ENCODE data around the gene ZNF358.

ZNF358 gene

DNA sequence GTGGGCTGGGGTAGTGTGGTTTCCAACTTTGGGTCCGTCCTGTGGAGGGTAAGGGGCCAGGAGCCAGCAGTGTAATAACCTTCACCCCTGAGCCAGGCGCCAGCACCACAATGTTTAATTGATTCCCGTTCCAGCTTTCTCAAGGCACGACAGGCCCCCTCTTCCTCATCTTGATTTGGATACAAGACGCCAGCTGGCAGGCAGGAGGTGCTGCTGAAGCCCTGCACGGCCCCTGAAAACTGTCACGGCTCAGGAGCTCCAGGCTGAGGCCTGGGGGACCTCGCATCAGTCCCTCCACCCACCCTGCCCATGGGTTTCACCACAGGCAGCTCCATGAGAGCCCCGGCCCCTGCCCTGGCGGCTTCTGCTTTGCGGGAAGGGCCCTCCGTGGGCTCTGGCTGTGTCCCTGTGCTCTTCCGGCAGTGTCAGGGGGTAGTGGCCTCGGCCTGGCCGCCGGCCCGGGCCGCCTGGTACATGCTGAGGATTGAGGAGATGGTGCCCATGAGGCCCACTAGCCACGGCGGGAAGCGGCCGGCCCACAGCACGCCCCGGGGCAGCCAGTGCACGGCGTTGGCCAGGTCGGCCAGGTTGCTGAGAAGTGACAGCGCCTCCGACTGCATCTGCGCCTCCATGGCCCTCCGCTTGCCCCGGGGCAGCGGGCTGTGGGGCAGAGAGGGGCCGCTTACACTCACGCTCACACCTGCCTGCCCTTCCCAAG, 39.0 kb upstream of the ZNF358 start:
- no peak for TF ChIP-seq TAF1 (IDR thresholded peaks at IDR 0.05; ENCODE audit: low read depth, low read length)
- no peak for TF ChIP-seq POLR2AphosphoS5 (IDR thresholded peaks at IDR 0.05; ENCODE audit: low read depth, low read length)
- no peak for DNase-seq (ENCODE audit: insufficient read length, low spot score)
- no peak for FAIRE-seq

DNA sequence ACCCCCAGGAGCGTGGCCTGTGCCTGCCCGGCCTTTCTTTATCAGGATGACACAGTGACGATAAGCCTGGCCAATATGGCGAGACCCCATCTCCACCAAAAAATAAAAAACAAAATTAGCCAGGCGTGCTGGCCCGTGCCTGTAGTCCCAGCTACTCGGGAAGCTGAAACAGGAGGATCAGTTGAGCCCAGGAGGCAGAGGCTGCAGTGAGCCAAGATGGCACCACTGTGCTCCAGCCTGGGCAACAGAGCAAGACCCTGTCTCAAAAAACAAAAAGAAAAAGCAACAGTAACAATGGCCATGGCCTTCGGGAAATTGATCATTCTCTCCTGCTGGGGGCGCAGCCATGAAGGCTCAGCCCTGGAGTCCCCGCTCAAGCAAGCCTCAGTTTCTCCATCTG, 38.1 kb upstream of the ZNF358 start:
- no peak for TF ChIP-seq POLR2AphosphoS5 (IDR thresholded peaks at IDR 0.05; ENCODE audit: low read depth, low read length)
- no peak for TF ChIP-seq TAF1 (IDR thresholded peaks at IDR 0.05; ENCODE audit: low read depth, low read length)
- TF ChIP-seq POU2F2 (IDR thresholded peaks at IDR 0.05; ENCODE audit: low read depth, low read length), result no peak
- no peak for TF ChIP-seq PAX5 (IDR thresholded peaks at IDR 0.05; ENCODE audit: insufficient read depth, low read length, severe bottlenecking)
- no peak for TF ChIP-seq POLR2A (IDR thresholded peaks at IDR 0.05; ENCODE audit: low read depth, low read length)
- no peak for TF ChIP-seq SPI1 (IDR thresholded peaks at IDR 0.05; ENCODE audit: low read depth, low read length)
- no peak for FAIRE-seq

DNA sequence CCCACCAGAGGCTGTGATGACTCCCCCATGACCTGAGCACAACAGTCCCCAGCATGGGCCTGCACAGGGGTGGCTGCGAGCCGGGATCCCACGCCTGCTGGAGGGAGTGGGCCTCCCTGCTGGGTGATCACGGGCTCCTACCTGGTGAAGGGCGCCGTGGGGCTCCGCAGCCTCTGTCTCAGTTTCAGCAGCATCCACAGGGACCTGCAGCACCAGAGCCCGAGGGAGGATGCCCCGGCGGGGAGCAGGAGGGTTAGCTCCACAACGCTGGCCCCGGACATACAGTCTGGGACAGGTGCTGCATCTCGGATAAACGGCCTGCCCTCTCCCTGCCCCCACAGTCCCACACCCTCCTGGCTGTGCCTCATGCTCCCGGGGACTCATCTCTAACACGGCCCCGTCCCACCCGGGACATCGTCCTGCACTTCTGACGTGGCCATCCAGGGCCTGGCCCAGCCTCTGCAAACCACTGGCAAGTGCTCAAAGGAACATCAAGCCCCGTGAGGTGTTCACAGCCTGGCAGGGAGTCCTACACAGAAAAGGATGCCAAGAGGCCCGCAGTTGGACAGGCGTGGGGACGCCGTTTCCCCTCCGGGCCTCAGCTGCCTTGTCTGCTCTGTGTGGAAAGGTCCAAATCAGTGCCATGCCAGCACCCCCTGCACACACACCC, 37.6 kb upstream of the ZNF358 start:
- FAIRE-seq, result no peak
- DNase-seq (ENCODE audit: insufficient read length, low spot score), result no peak
- no peak for TF ChIP-seq POU2F2 (IDR thresholded peaks at IDR 0.05; ENCODE audit: low read depth, low read length)
- no peak for TF ChIP-seq PAX5 (IDR thresholded peaks at IDR 0.05; ENCODE audit: insufficient read depth, low read length, severe bottlenecking)
- no peak for TF ChIP-seq POLR2A (IDR thresholded peaks at IDR 0.05; ENCODE audit: low read depth, low read length)
- TF ChIP-seq TAF1 (IDR thresholded peaks at IDR 0.05; ENCODE audit: low read depth, low read length), result no peak
- no peak for TF ChIP-seq SPI1 (IDR thresholded peaks at IDR 0.05; ENCODE audit: low read depth, low read length)
- TF ChIP-seq POLR2AphosphoS5 (IDR thresholded peaks at IDR 0.05; ENCODE audit: low read depth, low read length), result no peak

More for the DNA sequence above, 38.1 kb upstream of the ZNF358 start:
- DNase-seq (ENCODE audit: insufficient read length, low spot score), result no peak

DNA sequence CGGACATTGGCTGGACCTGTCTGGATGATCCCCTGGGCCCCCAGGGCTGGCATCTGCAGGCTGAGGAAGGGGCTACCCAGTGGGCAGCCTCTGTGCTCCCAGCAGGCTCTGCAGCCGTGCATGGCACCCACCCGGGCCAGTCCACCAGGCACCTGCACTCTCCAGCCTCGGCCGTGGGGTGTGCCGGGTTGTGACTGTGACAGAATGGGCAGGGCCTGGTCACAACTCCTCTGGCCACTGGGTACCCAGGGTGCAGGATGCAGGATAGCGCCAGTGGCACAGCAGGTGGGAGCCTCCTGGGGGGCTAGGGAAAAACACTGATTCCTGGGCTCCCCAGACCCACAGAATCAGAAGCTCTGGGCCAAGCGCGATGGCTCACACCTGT, 37.1 kb upstream of the ZNF358 start:
- DNase-seq (ENCODE audit: insufficient read length, low spot score), result no peak
- no peak for TF ChIP-seq POLR2A (IDR thresholded peaks at IDR 0.05; ENCODE audit: low read depth, low read length)
- TF ChIP-seq SPI1 (IDR thresholded peaks at IDR 0.05; ENCODE audit: low read depth, low read length), result no peak
- FAIRE-seq, result no peak

DNA sequence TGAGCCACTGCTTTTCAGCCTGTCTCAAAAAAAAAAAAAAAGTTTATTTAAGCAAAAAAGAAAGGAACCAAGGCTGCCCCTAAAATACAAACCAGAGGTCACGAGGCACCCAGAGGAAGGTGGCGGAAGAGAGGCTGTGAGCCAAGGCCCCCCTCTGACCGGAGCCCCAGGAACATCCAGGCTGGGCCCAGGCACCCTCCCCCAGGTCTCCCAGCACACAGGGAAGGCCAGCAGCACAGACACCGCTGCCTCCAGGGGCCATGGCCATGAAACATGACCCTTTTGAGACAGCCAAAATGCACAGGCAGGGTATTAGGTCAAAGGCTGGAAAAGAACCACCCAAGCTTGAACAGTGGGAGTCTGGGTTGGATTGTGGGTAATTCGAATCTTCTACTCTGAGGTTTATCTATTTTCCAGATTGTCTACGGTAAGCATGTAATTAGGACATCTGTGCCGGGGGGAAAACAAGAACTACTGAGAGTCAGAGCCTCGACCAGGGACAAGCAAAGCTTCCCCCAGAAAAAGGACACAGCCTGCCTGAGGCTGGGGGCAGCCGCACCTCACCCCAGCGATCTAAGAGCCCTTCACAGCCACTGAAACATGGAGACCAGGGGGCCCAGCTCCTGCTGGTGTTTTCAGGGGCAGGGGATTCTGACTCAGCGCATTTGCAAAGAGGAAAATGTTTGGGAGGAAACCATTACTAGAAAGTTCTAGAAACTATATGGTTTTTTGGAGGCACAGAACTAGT, 35.5 kb upstream of the ZNF358 start:
- DNase-seq (ENCODE audit: insufficient read length, low spot score) (no peak), FAIRE-seq (no peak)
- TF ChIP-seq TAF1 (IDR thresholded peaks at IDR 0.05; ENCODE audit: low read depth, low read length) (no peak), PAX5 (IDR thresholded peaks at IDR 0.05; ENCODE audit: insufficient read depth, low read length, severe bottlenecking) (no peak)

DNA sequence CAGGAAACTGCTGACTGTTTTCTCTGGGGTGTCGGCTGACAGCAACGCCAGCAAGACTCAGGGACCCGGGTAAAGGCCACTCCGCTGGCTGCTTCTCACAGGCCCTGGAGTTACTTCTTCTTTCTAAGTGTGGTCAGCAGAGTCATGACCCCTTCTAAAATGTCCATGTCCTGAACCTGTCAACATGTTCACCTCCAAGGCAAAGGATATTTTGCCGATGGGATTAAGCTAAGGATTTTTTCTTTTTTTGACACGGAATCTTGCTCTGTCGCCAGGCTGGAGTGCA, 35.0 kb upstream of the ZNF358 start:
- FAIRE-seq (no peak), DNase-seq (ENCODE audit: insufficient read length, low spot score) (no peak)
- TF ChIP-seq PAX5 (IDR thresholded peaks at IDR 0.05; ENCODE audit: insufficient read depth, low read length, severe bottlenecking), result no peak
- TF ChIP-seq POLR2AphosphoS5 (IDR thresholded peaks at IDR 0.05; ENCODE audit: low read depth, low read length), result no peak
- no peak for TF ChIP-seq SPI1 (IDR thresholded peaks at IDR 0.05; ENCODE audit: low read depth, low read length)
- no peak for TF ChIP-seq TAF1 (IDR thresholded peaks at IDR 0.05; ENCODE audit: low read depth, low read length)
- TF ChIP-seq POLR2A (IDR thresholded peaks at IDR 0.05; ENCODE audit: low read depth, low read length), result no peak
- TF ChIP-seq POU2F2 (IDR thresholded peaks at IDR 0.05; ENCODE audit: low read depth, low read length), result no peak

DNA sequence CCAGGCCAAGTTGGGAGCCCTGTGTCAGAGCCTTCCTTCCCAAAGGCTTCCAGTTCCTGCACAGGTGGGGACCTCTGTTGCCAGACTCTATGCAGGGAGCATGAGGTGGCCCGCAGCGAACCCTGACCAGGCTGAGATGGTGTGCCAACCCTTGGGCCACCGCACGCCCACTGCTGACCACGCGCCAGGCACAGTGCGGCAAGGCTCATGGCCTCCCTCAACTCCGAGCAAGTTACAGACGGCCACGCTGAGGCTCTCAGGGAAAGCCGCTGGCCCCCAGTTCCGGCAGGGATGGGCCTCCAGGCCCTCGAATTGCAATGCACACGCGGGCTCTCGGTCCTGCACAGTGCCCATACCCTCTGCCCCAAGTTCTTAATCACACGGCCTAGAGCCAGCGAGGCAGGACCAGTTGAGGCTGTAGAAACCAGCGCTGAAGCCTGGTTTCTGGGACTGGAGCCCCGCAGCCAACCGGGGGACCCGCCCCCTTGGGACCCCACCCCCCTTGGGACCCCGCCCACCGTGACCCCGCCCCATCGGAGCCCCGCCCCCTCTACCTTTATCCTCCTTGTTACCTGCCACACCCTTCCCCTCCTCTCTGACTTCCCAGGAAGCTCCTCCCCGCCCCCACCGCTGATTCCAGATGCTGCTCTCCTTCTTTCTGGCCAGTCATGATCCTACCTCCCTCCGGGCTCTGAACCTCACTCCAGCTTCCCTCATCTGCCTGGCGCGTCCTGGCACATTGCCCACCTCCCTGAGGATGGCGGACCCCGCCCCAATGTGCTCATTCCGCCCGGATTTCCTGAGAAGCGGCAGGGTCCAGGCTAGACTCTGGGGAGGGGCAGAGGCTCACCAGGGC, 33.1 kb upstream of the ZNF358 start:
- no peak for FAIRE-seq
- TF ChIP-seq POLR2A (IDR thresholded peaks at IDR 0.05; ENCODE audit: low read depth, low read length) (no peak), TAF1 (IDR thresholded peaks at IDR 0.05; ENCODE audit: low read depth, low read length) (no peak), POLR2AphosphoS5 (IDR thresholded peaks at IDR 0.05; ENCODE audit: low read depth, low read length) (no peak), SPI1 (IDR thresholded peaks at IDR 0.05; ENCODE audit: low read depth, low read length) (no peak), POU2F2 (IDR thresholded peaks at IDR 0.05; ENCODE audit: low read depth, low read length) (no peak), PAX5 (IDR thresholded peaks at IDR 0.05; ENCODE audit: insufficient read depth, low read length, severe bottlenecking) (no peak)

DNA sequence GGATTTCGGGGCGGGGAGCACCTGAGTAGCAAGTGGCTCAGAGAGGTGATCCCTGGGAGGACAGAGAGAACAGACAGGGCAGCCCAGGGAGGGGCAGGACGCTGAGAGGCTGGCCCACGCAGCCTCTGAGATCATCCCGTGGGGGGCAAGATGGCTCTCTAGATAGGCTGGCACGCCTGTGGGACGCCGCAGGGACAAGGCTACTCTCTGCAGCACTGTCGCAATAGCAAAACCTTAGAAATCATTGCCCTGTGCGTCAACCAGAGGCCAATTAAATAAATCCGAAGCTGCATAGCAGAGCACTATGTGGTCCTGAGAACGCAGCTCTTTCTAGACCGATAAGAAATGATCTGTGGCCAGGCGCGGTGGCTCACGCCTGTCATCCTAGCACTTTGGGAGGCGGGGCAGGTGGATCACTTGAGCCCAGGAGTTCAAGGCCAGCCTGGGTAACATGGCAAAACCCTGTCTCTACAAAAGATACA, 32.1 kb upstream of the ZNF358 start:
- DNase-seq (ENCODE audit: insufficient read length, low spot score) (no peak), FAIRE-seq (no peak)

More for the DNA sequence above, 33.1 kb upstream of the ZNF358 start:
- no peak for DNase-seq (ENCODE audit: insufficient read length, low spot score)

DNA sequence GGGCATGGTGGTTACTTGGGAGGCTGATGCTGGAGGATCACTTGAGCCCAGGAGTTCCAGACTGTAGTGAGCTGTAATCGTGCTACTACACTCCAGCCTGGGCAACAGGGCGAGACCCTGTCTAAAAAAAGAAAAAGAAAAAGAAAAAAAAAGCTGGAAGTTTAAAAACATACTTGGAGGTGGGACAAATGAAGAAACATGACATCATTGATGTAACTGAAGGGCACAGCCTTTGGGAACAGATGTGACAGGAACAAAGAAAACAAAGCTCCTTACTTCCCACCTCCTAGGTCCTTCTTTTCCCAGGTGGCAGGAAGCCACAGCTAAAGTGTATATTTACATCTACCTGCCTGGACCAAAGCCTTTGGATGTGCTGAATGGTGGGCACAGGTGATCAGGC, 29.0 kb upstream of the ZNF358 start:
- TF ChIP-seq TAF1 (IDR thresholded peaks at IDR 0.05; ENCODE audit: low read depth, low read length) (no peak), POLR2A (IDR thresholded peaks at IDR 0.05; ENCODE audit: low read depth, low read length) (no peak), PAX5 (IDR thresholded peaks at IDR 0.05; ENCODE audit: insufficient read depth, low read length, severe bottlenecking) (no peak)
- DNase-seq (ENCODE audit: insufficient read length, low spot score) (no peak), FAIRE-seq (no peak)

More for the DNA sequence above, 32.1 kb upstream of the ZNF358 start:
- TF ChIP-seq POLR2AphosphoS5 (IDR thresholded peaks at IDR 0.05; ENCODE audit: low read depth, low read length) (no peak), POLR2A (IDR thresholded peaks at IDR 0.05; ENCODE audit: low read depth, low read length) (no peak), SPI1 (IDR thresholded peaks at IDR 0.05; ENCODE audit: low read depth, low read length) (no peak), TAF1 (IDR thresholded peaks at IDR 0.05; ENCODE audit: low read depth, low read length) (no peak), POU2F2 (IDR thresholded peaks at IDR 0.05; ENCODE audit: low read depth, low read length) (no peak), PAX5 (IDR thresholded peaks at IDR 0.05; ENCODE audit: insufficient read depth, low read length, severe bottlenecking) (no peak)
